Thyroid gland (tissue), 4 donors: ENCODE results near the gene TEX9. TPM values are rescaled to one million over a fixed set of nuclear protein-coding genes. Genes with fewer than 3 reads are reported as not detected.
A peak's percentile ranks its signal among the peaks of the same experiment; 100 is the strongest.

ENCODE experiments used
- DNase-seq, 2 donors: peaks; one replicate each; pipeline ENCODE4 v3.0.0-alpha.2; 2019
- H3K27ac ChIP-seq, 3 donors: fragments of 200-600 bp; sonication (generic); 1 replicate in 2 of 3; 2 replicates in 1 of 3; pipeline ENCODE4 v1.5.1; 2016 to 2019; ENCODE audit warnings: mild to moderate bottlenecking in 1 of 3, moderate library complexity in 1 of 3
- H3K27me3 ChIP-seq: fragments of 200-600 bp; sonication (generic); one replicate; pipeline ENCODE4 v1.5.1; 2019
- H3K36me3 ChIP-seq, 2 donors: fragments of 200-600 bp; sonication (generic); one replicate each; pipeline ENCODE4 v1.5.1; 2016 to 2019
- H3K4me1 ChIP-seq, 2 donors: fragments of 200-600 bp; sonication (generic); one replicate each; pipeline ENCODE4 v1.5.1; 2017 to 2019
- H3K4me3 ChIP-seq, 3 donors: fragments of 200-600 bp; sonication (generic); replicated peaks in 1 of 3; 1 replicate in 2 of 3; 2 replicates in 1 of 3; pipeline ENCODE4 v1.5.1; 2016; ENCODE audit warnings: mild to moderate bottlenecking in 1 of 3
- H3K9me3 ChIP-seq: fragments of 200-600 bp; sonication (generic); one replicate; pipeline ENCODE4 v1.5.1; 2017
- POLR2A ChIP-seq, 2 donors: fragments of 450-650 bp; IDR thresholded peaks; one replicate each; pipeline ENCODE4 v1.6.1; 2017; ENCODE audit warnings: antibody characterized with exemption in 2 of 2, mild to moderate bottlenecking in 2 of 2, moderate library complexity in 1 of 2
- WGBS, 2 donors: methylation state at CpG; one replicate each; pipeline ENCODE4 v1.1.5; 2017; 5-methylcytosine and 5-hydroxymethylcytosine counted together
- intact Hi-C: fragments of 100-400 bp; cut with DNase I; formaldehyde crosslinking; loops from one replicate; pipeline ENCODE4 v1.15.1; 2023
- total RNA-seq, 4 donors: library from RNA; depleted of rRNA; stranded (reverse); fragments of >200 nt; gene quantifications; one replicate each; pipeline ENCODE4 v1.2.3, GENCODE V29; 2016
- TF ChIP-seq, protein P1 (sequence below), 6 experiments: fragments of 200-600 bp in 3 of 6; fragments of 450-650 bp in 3 of 6; sonication (generic) in 3 of 6; IDR thresholded peaks; one replicate each; pipeline ENCODE4 v1.5.1; 2016 to 2019; ENCODE audit warnings: antibody characterized with exemption in 6 of 6, mild to moderate bottlenecking in 2 of 6, inconsistent platforms in 1 of 6, moderate library complexity in 1 of 6

Gene TEX9
- total RNA-seq, 4 donors from 2014 or later: 29.9 to 49.2 (median 40.1) TPM

- no peaks in the 10 kb centered on the region for H3K4me1 ChIP-seq
- H3K36me3 ChIP-seq: no peaks in the 10 kb centered on the region
- TF ChIP-seq POLR2A (IDR thresholded peaks at IDR 0.05): no peak
- TF ChIP-seq, protein P1, sequence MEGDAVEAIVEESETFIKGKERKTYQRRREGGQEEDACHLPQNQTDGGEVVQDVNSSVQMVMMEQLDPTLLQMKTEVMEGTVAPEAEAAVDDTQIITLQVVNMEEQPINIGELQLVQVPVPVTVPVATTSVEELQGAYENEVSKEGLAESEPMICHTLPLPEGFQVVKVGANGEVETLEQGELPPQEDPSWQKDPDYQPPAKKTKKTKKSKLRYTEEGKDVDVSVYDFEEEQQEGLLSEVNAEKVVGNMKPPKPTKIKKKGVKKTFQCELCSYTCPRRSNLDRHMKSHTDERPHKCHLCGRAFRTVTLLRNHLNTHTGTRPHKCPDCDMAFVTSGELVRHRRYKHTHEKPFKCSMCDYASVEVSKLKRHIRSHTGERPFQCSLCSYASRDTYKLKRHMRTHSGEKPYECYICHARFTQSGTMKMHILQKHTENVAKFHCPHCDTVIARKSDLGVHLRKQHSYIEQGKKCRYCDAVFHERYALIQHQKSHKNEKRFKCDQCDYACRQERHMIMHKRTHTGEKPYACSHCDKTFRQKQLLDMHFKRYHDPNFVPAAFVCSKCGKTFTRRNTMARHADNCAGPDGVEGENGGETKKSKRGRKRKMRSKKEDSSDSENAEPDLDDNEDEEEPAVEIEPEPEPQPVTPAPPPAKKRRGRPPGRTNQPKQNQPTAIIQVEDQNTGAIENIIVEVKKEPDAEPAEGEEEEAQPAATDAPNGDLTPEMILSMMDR (IDR thresholded peaks at IDR 0.05): no peak
- intact Hi-C loops: no loop called here
- no peaks in the 10 kb centered on the region for H3K27me3 ChIP-seq
- no peak for DNase-seq
- no peak overlapping the region for H3K27ac ChIP-seq
- no peak overlapping the region for H3K4me3 ChIP-seq
- H3K9me3 ChIP-seq: no peaks in the 10 kb centered on the region
- 89 to 93% methylated on average over 2 of the region's 2 CpGs for WGBS, 2 donors
Measured at GRCh38 chr15:56356616-56357015, 8.6 kb upstream of the TEX9 start.

DNA sequence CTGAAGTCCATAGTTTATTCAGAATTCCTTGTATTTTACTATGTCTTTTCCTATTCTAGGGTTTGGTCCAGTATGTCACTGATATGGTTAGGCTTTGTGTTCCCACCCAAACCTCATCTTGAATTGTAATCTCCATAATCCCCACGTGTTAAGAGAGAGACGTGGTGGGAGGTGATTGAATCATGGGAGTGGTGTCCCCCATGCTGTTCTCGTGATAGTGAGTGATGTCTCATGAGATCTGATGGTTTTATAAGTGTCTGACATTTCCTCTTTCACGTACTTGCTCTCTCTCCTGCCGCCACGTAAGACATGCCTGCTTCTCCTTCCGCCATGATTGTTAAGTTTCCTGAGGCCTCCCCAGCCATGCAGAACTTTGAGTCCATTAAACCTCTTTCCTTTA, 6.6 kb upstream of the TEX9 start:
- H3K9me3 ChIP-seq: no peaks in the 10 kb centered on the region
- no peak for DNase-seq
- intact Hi-C loops: no loop called here
- no peak for TF ChIP-seq POLR2A (IDR thresholded peaks at IDR 0.05)
- TF ChIP-seq, protein P1 (IDR thresholded peaks at IDR 0.05): no peak
- H3K36me3 ChIP-seq: no peaks in the 10 kb centered on the region
- no peak overlapping the region for H3K4me3 ChIP-seq
- H3K27ac ChIP-seq: no peak overlapping the region
- no peaks in the 10 kb centered on the region for H3K4me1 ChIP-seq
- 75 to 79% methylated on average over 7 of the region's 7 CpGs for WGBS, 2 donors
- H3K27me3 ChIP-seq: no peaks in the 10 kb centered on the region

- Histone ChIP-seq H3K9me3 (no peaks in the 10 kb centered on the region), H3K4me1 (peaks cover 0 to 4% of the 10 kb centered on the region in 2 donors), H3K4me3 (no peak overlapping the region), H3K27ac (no peak overlapping the region), H3K27me3 (no peaks in the 10 kb centered on the region), H3K36me3 (no peaks in the 10 kb centered on the region)
- WGBS, 2 donors: 90 to 97% methylated on average over 1 of the region's 1 CpG
- intact Hi-C loops: no loop called here
- no peak for DNase-seq
- no peak for TF ChIP-seq POLR2A (IDR thresholded peaks at IDR 0.05)
- TF ChIP-seq, protein P1 (IDR thresholded peaks at IDR 0.05): no peak
Measured at GRCh38 chr15:56361987-56362386, 3.2 kb upstream of the TEX9 start.

DNA sequence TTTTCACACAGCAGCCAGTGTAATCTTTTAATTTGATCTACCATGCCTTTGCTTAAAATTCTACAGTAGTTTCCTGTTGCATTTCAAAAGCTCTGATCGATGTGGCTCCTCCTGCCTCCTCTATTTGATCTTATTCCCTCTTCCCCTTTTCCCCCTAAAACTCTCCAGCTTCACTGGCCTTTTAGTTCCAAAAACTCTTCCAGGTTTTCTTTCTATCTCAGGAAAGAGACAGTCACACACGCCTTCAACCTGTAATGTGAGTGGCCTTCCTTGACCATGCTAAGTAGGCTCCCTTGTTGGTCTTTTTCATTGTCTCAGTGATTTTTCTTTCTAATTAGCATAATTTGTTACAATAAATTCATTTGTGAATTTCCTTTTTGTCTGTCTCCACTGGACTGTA, 985 bp downstream of the TEX9 start:
- 24 to 31% methylated on average over 2 of the region's 2 CpGs for WGBS, 2 donors

GRCh38 chr15:56367156-56367555, 1.9 kb downstream of the TEX9 start:
- Histone ChIP-seq H3K36me3 (no peaks in the 10 kb centered on the region), H3K9me3 (no peaks in the 10 kb centered on the region), H3K4me1 (peaks cover 0 to 4% of the 10 kb centered on the region in 2 donors), H3K27me3 (no peaks in the 10 kb centered on the region), H3K4me3 (no peak overlapping the region), H3K27ac (no peak overlapping the region)
- intact Hi-C loops: no loop called here
- TF ChIP-seq, protein P1 (IDR thresholded peaks at IDR 0.05): no peak
- TF ChIP-seq POLR2A (IDR thresholded peaks at IDR 0.05): no peak
- 96 to 97% methylated on average over 3 of the region's 3 CpGs for WGBS, 2 donors
- DNase-seq: no peak

More for the DNA sequence above, 985 bp downstream of the TEX9 start:
- no peaks in the 10 kb centered on the region for H3K27me3 ChIP-seq
- DNase-seq: no peak
- H3K27ac ChIP-seq: no peak overlapping the region
- no peaks in the 10 kb centered on the region for H3K36me3 ChIP-seq
- peak overlapping the region in 2 of 3 donors; percentile 54 to 73 for H3K4me3 ChIP-seq
- H3K4me1 ChIP-seq: peaks cover 0 to 4% of the 10 kb centered on the region in 2 donors
- intact Hi-C loops: no loop called here
- H3K9me3 ChIP-seq: no peaks in the 10 kb centered on the region
- TF ChIP-seq, protein P1 (IDR thresholded peaks at IDR 0.05): no peak
- no peak for TF ChIP-seq POLR2A (IDR thresholded peaks at IDR 0.05)
